K562 (cell line): ENCODE data around the gene ATP1A2. TPM values are rescaled to one million over a fixed set of nuclear protein-coding genes. Genes with fewer than 3 reads are reported as not detected.

Experiments used
- ATAC-seq: fragments of 200-7000 bp; cut with Tn5 transposase; 3 replicates; pipeline ENCODE4 v1.9.1; 2020; ENCODE audit warnings: moderate library complexity
- BruUV-seq: library from RNA; stranded (reverse); fragments of 400-500 nt; replicated peaks from 2 replicates; lab custom pipeline; 2021; lab: Mats Ljungman, UMichigan
- CTCF ChIA-PET: fragments of 300-600 bp; formaldehyde crosslinking; extraction: SDS; loops from one replicate; lab custom pipeline; 2021; ENCODE audit warnings: low intra/inter-chr PET ratio; lab: Yijun Ruan, JAX
- POLR2A ChIA-PET: fragments of 300-600, 350-650 bp; sonication (Branson Sonifier 250); formaldehyde crosslinking; extraction: SDS; loops from one replicate; lab custom pipeline; 2021; ENCODE audit warnings: antibody characterized with exemption, inconsistent platforms; lab: Yijun Ruan, JAX
- DNase-seq, 4 experiments: peaks; one replicate each; pipeline versions ENCODE4 v3.0.0 to v3.0.0-alpha.2; 2011 to 2018; ENCODE audit warnings: low spot score in 3 of 4, mixed read lengths in 3 of 4; ENCODE audit errors: extremely low read depth in 1 of 4
- FAIRE-seq: peaks from 2 replicates; lab custom pipeline; 2011; peaks lifted over from hg19 to GRCh38; lab: Jason Lieb, UNC
- H2AFZ ChIP-seq: 2 replicates; pipeline ENCODE4 v1.6.0; 2011; ENCODE audit warnings: low read depth, low read length, control low read depth, inconsistent platforms
- H3K27ac ChIP-seq: fragments of 200-600 bp; 3 replicates; pipeline ENCODE4 v1.8.0; 2011; ENCODE audit warnings: low read depth, mild to moderate bottlenecking, control low read depth, inconsistent platforms, low read length, moderate library complexity, mixed read lengths; ENCODE audit errors: extremely low read depth
- H3K27me3 ChIP-seq, 2 experiments: fragments of 300-600 bp in 1 of 2; 2 replicates in 1 of 2; 3 replicates in 1 of 2; pipeline versions ENCODE4 v1.6.0 to v1.8.0; 2011; ENCODE audit warnings: inconsistent platforms in 2 of 2, low read length in 2 of 2, mild to moderate bottlenecking in 1 of 2, mixed read lengths in 1 of 2, moderate library complexity in 1 of 2; ENCODE audit not compliant: control insufficient read depth in 2 of 2, insufficient read depth in 2 of 2
- H3K36me3 ChIP-seq: fragments of 300-600 bp; 3 replicates; pipeline ENCODE4 v1.8.0; 2011; ENCODE audit warnings: mild to moderate bottlenecking, low read length, inconsistent platforms; ENCODE audit not compliant: control insufficient read depth, insufficient read depth
- H3K4me1 ChIP-seq, 2 experiments: fragments of 200-600 bp in 1 of 2; replicated peaks in 1 of 2; 2 replicates in 1 of 2; 3 replicates in 1 of 2; pipeline versions ENCODE4 v1.5.1 to v1.8.0; 2011; ENCODE audit warnings: inconsistent platforms in 2 of 2, low read length in 2 of 2, mild to moderate bottlenecking in 1 of 2, mixed read lengths in 1 of 2, moderate library complexity in 1 of 2; ENCODE audit not compliant: control insufficient read depth in 2 of 2, insufficient read depth in 2 of 2
- H3K4me2 ChIP-seq: 2 replicates; pipeline ENCODE4 v1.6.1; 2011; ENCODE audit warnings: low read length, control low read depth, inconsistent platforms, mixed read lengths; ENCODE audit not compliant: insufficient read depth
- H3K4me3 ChIP-seq: fragments of 200-600 bp; sonication (generic), shearing (Covaris generic); 2 replicates; pipeline ENCODE4 v1.5.1; 2016; ENCODE audit warnings: control low read depth, inconsistent platforms
- H3K79me2 ChIP-seq: fragments of 200-600 bp; 3 replicates; pipeline ENCODE4 v1.8.0; 2011; ENCODE audit warnings: low read length, inconsistent platforms; ENCODE audit not compliant: control insufficient read depth, insufficient read depth
- H3K9ac ChIP-seq, 2 experiments: 2 replicates each; pipeline versions ENCODE4 v1.6.0 to v1.6.1; 2011; ENCODE audit warnings: low read depth in 2 of 2, low read length in 2 of 2, control low read depth in 1 of 2, inconsistent platforms in 1 of 2, mild to moderate bottlenecking in 1 of 2, mixed read lengths in 1 of 2; ENCODE audit not compliant: insufficient read depth in 1 of 2
- H3K9me1 ChIP-seq: one replicate; pipeline ENCODE4 v1.6.0; 2011; ENCODE audit warnings: inconsistent platforms, mild to moderate bottlenecking, low read length, moderate library complexity; ENCODE audit not compliant: control insufficient read depth, insufficient read depth
- H3K9me3 ChIP-seq: replicated peaks from 2 replicates; pipeline ENCODE4 v1.5.1; 2011; ENCODE audit warnings: low read depth, low read length, inconsistent platforms; ENCODE audit not compliant: control insufficient read depth, insufficient read depth
- H4K20me1 ChIP-seq: replicated peaks from 2 replicates; pipeline ENCODE4 v1.6.1; 2011; ENCODE audit warnings: low read length, inconsistent platforms, mixed read lengths; ENCODE audit not compliant: control insufficient read depth, insufficient read depth
- BCOR ChIP-seq: fragments of 450-650 bp; IDR thresholded peaks from 2 replicates; pipeline ENCODE4 v1.6.1; 2016
- EWSR1 ChIP-seq: fragments of 450-650 bp; IDR thresholded peaks from 2 replicates; pipeline ENCODE4 v1.6.1; 2018; ENCODE audit warnings: borderline replicate concordance, mild to moderate bottlenecking, low read depth, moderate library complexity; ENCODE audit not compliant: partially characterized antibody
- LCOR ChIP-seq: sonication (generic); formaldehyde crosslinking; IDR thresholded peaks from 2 replicates; pipeline ENCODE4 v1.8.0; 2022; ENCODE audit warnings: mild to moderate bottlenecking, missing genetic modification reagents
- TARDBP ChIP-seq: fragments of 450-650 bp; IDR thresholded peaks from 2 replicates; pipeline ENCODE4 v1.6.1; 2016
- ZBTB26 ChIP-seq: fragments of 450-650 bp; formaldehyde crosslinking; IDR thresholded peaks from 2 replicates; pipeline ENCODE4 v1.4.0; 2022; ENCODE audit warnings: missing genetic modification characterization
- ZKSCAN3 ChIP-seq: fragments of 250-450 bp; sonication (Bioruptor Pico); IDR thresholded peaks from 2 replicates; pipeline ENCODE4 v1.4.0; 2020
- ZNF785 ChIP-seq: fragments of 250-450 bp; sonication (Bioruptor Pico); IDR thresholded peaks from 2 replicates; pipeline ENCODE4 v1.4.0; 2020; ENCODE audit warnings: mild to moderate bottlenecking
- WGBS: fragments of 100-300 bp; shearing (Covaris generic); methylation state at CpG from one replicate; pipeline ENCODE4 v1.1.6; 2016; ENCODE audit warnings: low coverage, mixed read lengths; ENCODE audit not compliant: insufficient coverage; ENCODE audit errors: missing lambda C conversion rate; 5-methylcytosine and 5-hydroxymethylcytosine counted together
- in situ Hi-C: fragments of 300-500 bp; cut with MboI; formaldehyde crosslinking; loops from 4 replicates; pipeline ENCODE4 v1.15.0; 2018; ENCODE audit warnings: inconsistent platforms, mixed read lengths
- intact Hi-C: fragments of 100-400 bp; cut with micrococcal nuclease; formaldehyde crosslinking; loops from 2 replicates; pipeline ENCODE4 v1.14.2; 2022
- polyA plus RNA-seq, 8 experiments: library from polyadenylated mRNA; depleted of rRNA in 4 of 8; stranded (reverse) in 5 of 8; unstranded in 3 of 8; fragments of >200 nt; fragmentation: Nextera tagmentation in 2 of 8; fragmentation: Illumina TruSeq in 1 of 8; extraction: Ambion mirVana in 2 of 8; extraction: Trizol in 1 of 8; gene quantifications; 2 replicates each; pipeline versions ENCODE4 v1.2.1 to v1.2.3, GENCODE V29; 2011 to 2014; ENCODE audit warnings: inconsistent platforms in 1 of 8, missing spikeins in 1 of 8
- total RNA-seq, 7 experiments: library from RNA; depleted of rRNA in 6 of 7; stranded (reverse); fragments of >200 nt in 6 of 7; fragmentation: Illumina TruSeq in 2 of 7; extraction: Trizol in 2 of 7; gene quantifications; 2 replicates each; pipeline versions ENCODE4 v1.2.1 to v1.2.3, GENCODE V29; 2011 to 2021; ENCODE audit warnings: low replicate concordance in 1 of 7

Gene ATP1A2
- total and polyA plus RNA-seq, 9 of the 15 experiments (the other 6 are each of a cell fraction or from before 2014, with no cell fraction given): 0.04 to 0.11 (median 0.09) TPM; not detected in 6

- no peak overlapping the region for H2AFZ ChIP-seq
- ChIA-PET CTCF (no interaction called here), POLR2A (interaction anchor here (1.0 kb wide), 1 partner anchor 21 kb away, joined by 3 read pairs; no protein-coding TSS in a partner anchor)
- no peak overlapping the region for H3K4me3 ChIP-seq
- no peaks in the 10 kb centered on the region for H3K9me3 ChIP-seq
- H3K36me3 ChIP-seq: no peaks in the 10 kb centered on the region
- H3K27ac ChIP-seq: no peak overlapping the region
- no peak for TF ChIP-seq EWSR1
- no peak for TF ChIP-seq LCOR (CRISPR knock-in tag)
- TF ChIP-seq TARDBP: no peak
- no peak for TF ChIP-seq ZKSCAN3 (CRISPR knock-in tag)
- no peak for TF ChIP-seq ZNF785
- no peak for TF ChIP-seq ZBTB26 (CRISPR knock-in tag)
- no peak for TF ChIP-seq BCOR
- ATAC-seq (no peak), FAIRE-seq (no peak), DNase-seq (no peak)
- in situ Hi-C loops (no loop called here), intact Hi-C loops (no loop called here)
- H3K4me1 ChIP-seq: no peaks in the 10 kb centered on the region; a peak in 1 of 5 replicates
- 2% methylated on average over 7 of the region's 8 CpGs for WGBS
- no peaks in the 10 kb centered on the region; the same call in 1 of the 2 replicates for H4K20me1 ChIP-seq
- H3K4me2 ChIP-seq: no peak overlapping the region
- BruUV-seq: no TSS peak
- peaks cover 37 to 82% of the 10 kb centered on the region in 2 experiments; a peak in 4 of 5 replicates for H3K27me3 ChIP-seq
- no peaks in the 10 kb centered on the region for H3K79me2 ChIP-seq
- no peak overlapping the region for H3K9ac ChIP-seq
- no peaks in the 10 kb centered on the region for H3K9me1 ChIP-seq
These were observed 16.4 kb downstream of the ATP1A2 start for GRCh38 chr1:160131803-160132565.
